SK-N-SH (cell line): ENCODE measurements around the gene FNDC3B. TPM values are rescaled to one million over a fixed set of nuclear protein-coding genes. Genes with fewer than 3 reads are reported as not detected.

ENCODE experiments used
- CTCF ChIA-PET: fragments of 300-600, 350-600 bp; formaldehyde crosslinking; extraction: SDS; loops from one replicate; lab custom pipeline; 2021; lab: Yijun Ruan, JAX
- POLR2A ChIA-PET: fragments of 350-600 bp; sonication (Branson Sonifier 250); formaldehyde crosslinking; extraction: SDS; loops from one replicate; lab custom pipeline; 2020; ENCODE audit warnings: antibody characterized with exemption, inconsistent platforms; lab: Yijun Ruan, JAX
- DNase-seq: peaks from one replicate; pipeline ENCODE4 v3.0.0; 2012
- H2AFZ ChIP-seq: fragments of 200-600 bp; sonication (generic); 2 replicates; pipeline ENCODE4 v1.8.1; 2016; ENCODE audit warnings: antibody characterized with exemption, mild to moderate bottlenecking, low read depth
- H3F3A ChIP-seq: fragments of 200-600 bp; sonication (generic); replicated peaks from 2 replicates; pipeline ENCODE3; 2016; ENCODE audit warnings: antibody characterized with exemption, mild to moderate bottlenecking; ENCODE audit not compliant: insufficient read depth
- H3K27ac ChIP-seq, 2 experiments: fragments of 200-500 bp in 1 of 2; fragments of 200-600 bp in 1 of 2; sonication (Bioruptor generic) in 1 of 2; sonication (generic), shearing (Covaris generic) in 1 of 2; 2 replicates each; pipeline versions ENCODE4 v1.5.1 to v1.6.1; 2014 to 2016; ENCODE audit warnings: low read depth in 2 of 2, inconsistent platforms in 1 of 2, low read length in 1 of 2, mild to moderate bottlenecking in 1 of 2, mixed read lengths in 1 of 2
- H3K27me3 ChIP-seq: fragments of 200-600 bp; sonication (generic), shearing (Covaris generic); 2 replicates; pipeline ENCODE4 v1.6.1; 2016; ENCODE audit warnings: mixed run types; ENCODE audit not compliant: insufficient read depth
- H3K36me3 ChIP-seq, 2 experiments: fragments of 200-500 bp in 1 of 2; fragments of 200-600 bp in 1 of 2; sonication (Bioruptor generic) in 1 of 2; sonication (generic) in 1 of 2; replicated peaks in 1 of 2; 2 replicates each; pipeline versions ENCODE3 to v1.5.1; 2014 to 2016; ENCODE audit warnings: low read length in 1 of 2, mild to moderate bottlenecking in 1 of 2; ENCODE audit not compliant: insufficient read depth in 2 of 2, control insufficient read depth in 1 of 2
- H3K4me1 ChIP-seq, 2 experiments: fragments of 200-500 bp in 1 of 2; fragments of 200-600 bp in 1 of 2; sonication (Bioruptor generic) in 1 of 2; sonication (generic), shearing (Covaris generic) in 1 of 2; 2 replicates each; pipeline versions ENCODE4 v1.5.1 to v1.6.1; 2014 to 2016; ENCODE audit warnings: low read depth in 1 of 2, low read length in 1 of 2, mixed run types in 1 of 2; ENCODE audit not compliant: insufficient read depth in 2 of 2, control insufficient read depth in 1 of 2
- H3K4me2 ChIP-seq: fragments of 200-600 bp; sonication (generic), shearing (Covaris generic); 2 replicates; pipeline ENCODE4 v1.6.1; 2017; ENCODE audit warnings: mixed run types
- H3K4me3 ChIP-seq, 2 experiments: fragments of 200-500 bp in 1 of 2; fragments of 200-600 bp in 1 of 2; sonication (Bioruptor generic) in 1 of 2; sonication (generic), shearing (Covaris generic) in 1 of 2; 2 replicates each; pipeline versions ENCODE4 v1.5.1 to v1.8.1; 2014 to 2016; ENCODE audit warnings: low read depth in 2 of 2, inconsistent platforms in 1 of 2, low read length in 1 of 2, mild to moderate bottlenecking in 1 of 2, mixed read lengths in 1 of 2, moderate library complexity in 1 of 2
- H3K79me2 ChIP-seq: fragments of 200-600 bp; sonication (generic); 2 replicates; pipeline ENCODE4 v1.8.1; 2017; ENCODE audit warnings: mild to moderate bottlenecking; ENCODE audit not compliant: insufficient read depth
- H3K9ac ChIP-seq: fragments of 200-600 bp; sonication (generic); 2 replicates; pipeline ENCODE4 v1.6.1; 2017; ENCODE audit warnings: mixed run types
- H3K9me2 ChIP-seq: fragments of 200-600 bp; sonication (generic); 2 replicates; pipeline ENCODE4 v1.6.1; 2017; ENCODE audit warnings: mixed run types
- H3K9me3 ChIP-seq: fragments of 200-600 bp; sonication (generic); 2 replicates; pipeline ENCODE4 v1.6.1; 2017; ENCODE audit warnings: mixed run types, mild to moderate bottlenecking, moderate library complexity
- H4K20me1 ChIP-seq: fragments of 200-600 bp; sonication (generic); 2 replicates; pipeline ENCODE4 v1.6.1; 2017; ENCODE audit warnings: mild to moderate bottlenecking, mixed run types; ENCODE audit not compliant: insufficient read depth
- CHD2 ChIP-seq: fragments of 150-350 bp; IDR thresholded peaks from 2 replicates; pipeline ENCODE4 v1.6.1; 2018; ENCODE audit warnings: low read length; ENCODE audit not compliant: partially characterized antibody
- CTCF ChIP-seq: fragments of 200-600 bp; sonication (generic); IDR thresholded peaks from 2 replicates; pipeline ENCODE4 v1.6.1; 2017; ENCODE audit warnings: antibody characterized with exemption, mild to moderate bottlenecking, moderate library complexity
- ELF1 ChIP-seq: IDR thresholded peaks from 2 replicates; pipeline ENCODE4 v1.4.0; 2012
- EZH2phosphoT487 ChIP-seq: fragments of 200-600 bp; sonication (generic); IDR thresholded peaks from 2 replicates; pipeline ENCODE4 v1.6.1; 2017; ENCODE audit warnings: low read depth, mixed run types, mild to moderate bottlenecking, antibody characterized with exemption, moderate library complexity, borderline replicate concordance
- FOXM1 ChIP-seq: IDR thresholded peaks from 2 replicates; pipeline ENCODE4 v1.4.0; 2012; ENCODE audit warnings: low read depth, mild to moderate bottlenecking
- GABPA ChIP-seq: IDR thresholded peaks from 2 replicates; pipeline ENCODE4 v1.4.0; 2012; ENCODE audit warnings: low read depth, mild to moderate bottlenecking
- IRF3 ChIP-seq: fragments of 150-350 bp; IDR thresholded peaks from 2 replicates; pipeline ENCODE4 v1.6.1; 2016; ENCODE audit warnings: mild to moderate bottlenecking, low read depth, low read length
- MEF2A ChIP-seq: IDR thresholded peaks from 2 replicates; pipeline ENCODE4 v1.4.0; 2012; ENCODE audit warnings: low read depth, borderline replicate concordance
- NRF1 ChIP-seq: IDR thresholded peaks from 2 replicates; pipeline ENCODE4 v1.6.1; 2012; ENCODE audit warnings: low read depth, mild to moderate bottlenecking, low read length
- PBX3 ChIP-seq: IDR thresholded peaks from 2 replicates; pipeline ENCODE4; 2012
- RAD21 ChIP-seq: IDR thresholded peaks from 2 replicates; pipeline ENCODE4 v1.6.1; 2012; ENCODE audit warnings: mild to moderate bottlenecking, low read length
- REST ChIP-seq: IDR thresholded peaks from 2 replicates; pipeline ENCODE4 v1.6.1; 2012; ENCODE audit warnings: mild to moderate bottlenecking, low read depth, low read length, moderate library complexity
- RFX5 ChIP-seq: IDR thresholded peaks from 2 replicates; pipeline ENCODE4 v1.6.1; 2012; ENCODE audit warnings: mild to moderate bottlenecking, improper control_type of control experiment, low read length
- SIN3A ChIP-seq: IDR thresholded peaks from 2 replicates; pipeline ENCODE4 v1.6.1; 2012; ENCODE audit warnings: low read depth, mild to moderate bottlenecking, low read length, moderate library complexity, borderline replicate concordance
- TAF1 ChIP-seq: IDR thresholded peaks from 2 replicates; pipeline ENCODE4 v1.6.1; 2012; ENCODE audit warnings: low read depth, mild to moderate bottlenecking, low read length, moderate library complexity, borderline replicate concordance
- TCF12 ChIP-seq: IDR thresholded peaks from 2 replicates; pipeline ENCODE4 v1.4.0; 2012
- TEAD4 ChIP-seq: IDR thresholded peaks from 2 replicates; pipeline ENCODE4 v1.4.0; 2012; ENCODE audit warnings: mild to moderate bottlenecking, borderline replicate concordance; ENCODE audit not compliant: insufficient read depth
- USF1 ChIP-seq: IDR thresholded peaks from 2 replicates; pipeline ENCODE4 v1.4.0; 2012; ENCODE audit warnings: low read depth, borderline replicate concordance
- USF2 ChIP-seq: fragments of 150-350 bp; IDR thresholded peaks from 2 replicates; pipeline ENCODE4 v1.6.1; 2017; ENCODE audit warnings: antibody characterized with exemption, low read length, low read depth, borderline replicate concordance
- YY1 ChIP-seq: IDR thresholded peaks from 2 replicates; pipeline ENCODE4 v1.4.0; 2012; ENCODE audit warnings: low read depth, mild to moderate bottlenecking
- WGBS: methylation state at CpG from one replicate; pipeline ENCODE4 v1.1.6; 2017; ENCODE audit warnings: low lambda C conversion rate; 5-methylcytosine and 5-hydroxymethylcytosine counted together
- polyA plus RNA-seq, 3 experiments: library from polyadenylated mRNA; depleted of rRNA; stranded (reverse); fragments of >200 nt; gene quantifications; 2 replicates each; pipeline ENCODE4 v1.2.3, GENCODE V29; 2012

FNDC3B gene
- polyA plus RNA-seq, 1 of the 3 experiments (the other 2 are of a cell fraction): 10.4 TPM

GRCh38 chr3:172274906-172275305 lies 235.5 kb downstream of the FNDC3B start:
- H3K4me3 ChIP-seq: no peak overlapping the region
- H3K9ac ChIP-seq: no peak overlapping the region
- no peak overlapping the region for H3K27ac ChIP-seq
- peaks cover 4 to 7% of the 10 kb centered on the region in 2 experiments for H3K4me1 ChIP-seq
- DNase-seq: no peak
- no peak overlapping the region for H2AFZ ChIP-seq
- no peaks in the 10 kb centered on the region for H3K9me3 ChIP-seq
- peaks cover 15% of the 10 kb centered on the region for H4K20me1 ChIP-seq
- H3K27me3 ChIP-seq: no peaks in the 10 kb centered on the region
- TF ChIP-seq TEAD4 (no peak), RAD21 (no peak), PBX3 (no peak), TCF12 (no peak), CTCF (no peak), EZH2phosphoT487 (no peak), RFX5 (no peak), ELF1 (no peak), USF1 (no peak), SIN3A (no peak), IRF3 (no peak), USF2 (no peak), MEF2A (no peak), TAF1 (no peak), FOXM1 (no peak), YY1 (no peak), NRF1 (no peak), GABPA (no peak), REST (no peak), CHD2 (no peak)
- H3K4me2 ChIP-seq: no peak overlapping the region
- ChIA-PET POLR2A (no interaction called here), CTCF (interaction anchor here (0.9 to 2.0 kb wide), 2 partner anchors 13 to 64 kb away, joined by 3 to 5 read pairs; no protein-coding TSS in a partner anchor)
- H3F3A ChIP-seq: peaks cover 14% of the 10 kb centered on the region
- peaks cover 61% of the 10 kb centered on the region; the same call in 1 of the 2 replicates for H3K79me2 ChIP-seq
- no peaks in the 10 kb centered on the region for H3K9me2 ChIP-seq
- H3K36me3 ChIP-seq: peaks cover 11 to 32% of the 10 kb centered on the region in 2 experiments
- WGBS: 100% methylated on average over 2 of the region's 2 CpGs
